Uterus (tissue), 4 donors: ENCODE measurements around the gene CACNA1D. TPM values are rescaled to one million over a fixed set of nuclear protein-coding genes. Genes with fewer than 3 reads are reported as not detected.

Experiments used
- DNase-seq, 2 donors: peaks; one replicate each; pipeline ENCODE4 v3.0.0-alpha.2; 2019 to 2020
- H3K27ac ChIP-seq, 2 donors: fragments of 200-600 bp; sonication (generic); 1 replicate in 1 of 2; 2 replicates in 1 of 2; pipeline ENCODE4 v1.5.1; 2016 to 2018
- H3K27me3 ChIP-seq, 2 donors: fragments of 200-600 bp; sonication (generic); one replicate each; pipeline ENCODE4 v1.5.1; 2018 to 2019; ENCODE audit warnings: control low read depth in 1 of 2
- H3K36me3 ChIP-seq, 2 donors: fragments of 200-600 bp; sonication (generic); one replicate each; pipeline ENCODE4 v1.5.1; 2019; ENCODE audit warnings: control low read depth in 1 of 2
- H3K4me1 ChIP-seq, 2 donors: fragments of 200-600 bp; sonication (generic); one replicate each; pipeline ENCODE4 v1.5.1; 2018 to 2019; ENCODE audit warnings: control low read depth in 1 of 2
- H3K4me3 ChIP-seq, 2 donors: fragments of 200-600 bp; sonication (generic); 1 replicate in 1 of 2; 2 replicates in 1 of 2; pipeline ENCODE4 v1.5.1; 2018 to 2019; ENCODE audit warnings: mild to moderate bottlenecking in 1 of 2
- H3K9me3 ChIP-seq, 2 donors: fragments of 200-600 bp; sonication (generic); one replicate each; pipeline ENCODE4 v1.5.1; 2019; ENCODE audit warnings: control low read depth in 1 of 2
- POLR2A ChIP-seq, 2 donors: fragments of 450-650 bp; IDR thresholded peaks; one replicate each; pipeline ENCODE4 v1.6.1; 2016; ENCODE audit warnings: antibody characterized with exemption in 2 of 2, mild to moderate bottlenecking in 1 of 2, moderate library complexity in 1 of 2
- intact Hi-C: fragments of 100-400 bp; cut with DNase I; formaldehyde crosslinking; loops from one replicate; pipeline ENCODE4 v1.15.1; 2023; ENCODE audit warnings: low total_unique reads
- total RNA-seq, 4 donors: library from RNA; depleted of rRNA in 3 of 4; stranded (reverse); fragments of >200 nt in 3 of 4; gene quantifications; one replicate each; pipeline versions ENCODE4 v1.1.0 to v1.2.4, GENCODE V29; 2014 to 2023
- TF ChIP-seq, protein P1 (sequence below), 4 experiments: fragments of 200-600 bp in 2 of 4; fragments of 450-650 bp in 2 of 4; sonication (generic) in 2 of 4; IDR thresholded peaks; one replicate each; pipeline ENCODE4 v1.5.1; 2016 to 2019; ENCODE audit warnings: antibody characterized with exemption in 4 of 4, mild to moderate bottlenecking in 2 of 4, moderate library complexity in 1 of 4
- donor health status: DM: yes; HTN: yes; CAD: no.

Gene CACNA1D
- total RNA-seq, 4 donors from 2014 or later = 0.88 to 97.5 (median 63.4) TPM

GRCh38 chr3:53544357-53544756 is 49.9 kb downstream of the CACNA1D start:
- intact Hi-C loops = no loop called here

GRCh38 chr3:53545310-53545995 is 51.0 kb downstream of the CACNA1D start:
- Histone ChIP-seq H3K4me3 (no peak overlapping the region), H3K4me1 (no peaks in the 10 kb centered on the region), H3K27ac (peak overlapping the region; percentile 64 to 72), H3K9me3 (no peaks in the 10 kb centered on the region), H3K27me3 (no peaks in the 10 kb centered on the region), H3K36me3 (no peaks in the 10 kb centered on the region)
- intact Hi-C loops = no loop called here
- peak; percentile 20 to 51 for DNase-seq
- TF ChIP-seq POLR2A (IDR thresholded peaks at IDR 0.05) = no peak
- TF ChIP-seq, protein P1, sequence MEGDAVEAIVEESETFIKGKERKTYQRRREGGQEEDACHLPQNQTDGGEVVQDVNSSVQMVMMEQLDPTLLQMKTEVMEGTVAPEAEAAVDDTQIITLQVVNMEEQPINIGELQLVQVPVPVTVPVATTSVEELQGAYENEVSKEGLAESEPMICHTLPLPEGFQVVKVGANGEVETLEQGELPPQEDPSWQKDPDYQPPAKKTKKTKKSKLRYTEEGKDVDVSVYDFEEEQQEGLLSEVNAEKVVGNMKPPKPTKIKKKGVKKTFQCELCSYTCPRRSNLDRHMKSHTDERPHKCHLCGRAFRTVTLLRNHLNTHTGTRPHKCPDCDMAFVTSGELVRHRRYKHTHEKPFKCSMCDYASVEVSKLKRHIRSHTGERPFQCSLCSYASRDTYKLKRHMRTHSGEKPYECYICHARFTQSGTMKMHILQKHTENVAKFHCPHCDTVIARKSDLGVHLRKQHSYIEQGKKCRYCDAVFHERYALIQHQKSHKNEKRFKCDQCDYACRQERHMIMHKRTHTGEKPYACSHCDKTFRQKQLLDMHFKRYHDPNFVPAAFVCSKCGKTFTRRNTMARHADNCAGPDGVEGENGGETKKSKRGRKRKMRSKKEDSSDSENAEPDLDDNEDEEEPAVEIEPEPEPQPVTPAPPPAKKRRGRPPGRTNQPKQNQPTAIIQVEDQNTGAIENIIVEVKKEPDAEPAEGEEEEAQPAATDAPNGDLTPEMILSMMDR (IDR thresholded peaks at IDR 0.05) = no peak

More at GRCh38 chr3:53544357-53544756, 49.9 kb downstream of the CACNA1D start:
- no peak for DNase-seq
- H3K27ac ChIP-seq = peak overlapping the region in 1 of 2 donors; percentile 64
- H3K4me3 ChIP-seq = no peak overlapping the region
- no peaks in the 10 kb centered on the region for H3K27me3 ChIP-seq
- no peak for TF ChIP-seq POLR2A (IDR thresholded peaks at IDR 0.05)
- TF ChIP-seq, protein P1 (IDR thresholded peaks at IDR 0.05) = no peak
- H3K4me1 ChIP-seq = no peaks in the 10 kb centered on the region
- no peaks in the 10 kb centered on the region for H3K9me3 ChIP-seq
- H3K36me3 ChIP-seq = no peaks in the 10 kb centered on the region

DNA sequence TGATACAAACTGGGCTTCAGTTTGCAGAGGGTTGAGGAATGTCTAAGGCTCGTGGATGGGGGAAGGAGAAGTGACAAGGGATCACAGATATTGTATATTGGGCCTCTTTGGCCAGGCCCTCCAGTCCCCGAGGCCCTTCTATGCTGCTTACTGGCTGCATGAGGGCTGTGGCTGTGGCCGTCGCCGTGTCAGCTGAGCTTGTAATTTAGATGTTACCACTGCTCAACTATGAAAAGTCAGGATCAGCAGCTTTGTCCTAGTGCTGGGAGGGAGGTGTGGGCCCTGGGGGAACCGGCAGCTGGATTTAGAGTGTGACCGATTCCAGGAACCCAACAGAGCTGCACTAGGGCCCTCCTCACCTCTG is 51.6 kb downstream of the CACNA1D start:
- no peak for TF ChIP-seq POLR2A (IDR thresholded peaks at IDR 0.05)
- intact Hi-C loops = no loop called here
- no peaks in the 10 kb centered on the region for H3K36me3 ChIP-seq
- no peak overlapping the region for H3K4me3 ChIP-seq
- no peaks in the 10 kb centered on the region for H3K4me1 ChIP-seq
- peak overlapping the region; percentile 64 to 72 for H3K27ac ChIP-seq
- no peaks in the 10 kb centered on the region for H3K9me3 ChIP-seq
- DNase-seq = no peak
- no peaks in the 10 kb centered on the region for H3K27me3 ChIP-seq

- H3K9me3 ChIP-seq = no peaks in the 10 kb centered on the region
- no peaks in the 10 kb centered on the region for H3K36me3 ChIP-seq
- H3K4me3 ChIP-seq = no peak overlapping the region
- intact Hi-C loops = no loop called here
- H3K4me1 ChIP-seq = no peaks in the 10 kb centered on the region
- no peaks in the 10 kb centered on the region for H3K27me3 ChIP-seq
- H3K27ac ChIP-seq = no peak overlapping the region
- no peak for TF ChIP-seq POLR2A (IDR thresholded peaks at IDR 0.05)
- DNase-seq = no peak
Observed at GRCh38 chr3:53547327-53547726, 52.9 kb downstream of the CACNA1D start.

- no peaks in the 10 kb centered on the region for H3K4me1 ChIP-seq
- H3K4me3 ChIP-seq = no peak overlapping the region
- TF ChIP-seq POLR2A (IDR thresholded peaks at IDR 0.05) = no peak
- TF ChIP-seq, protein P1 (IDR thresholded peaks at IDR 0.05) = no peak
- no peaks in the 10 kb centered on the region for H3K36me3 ChIP-seq
- H3K9me3 ChIP-seq = no peaks in the 10 kb centered on the region
- intact Hi-C loops = no loop called here
- H3K27ac ChIP-seq = no peak overlapping the region
- no peak for DNase-seq
- H3K27me3 ChIP-seq = no peaks in the 10 kb centered on the region
Observed at GRCh38 chr3:53550005-53550620, 55.7 kb downstream of the CACNA1D start.

DNA sequence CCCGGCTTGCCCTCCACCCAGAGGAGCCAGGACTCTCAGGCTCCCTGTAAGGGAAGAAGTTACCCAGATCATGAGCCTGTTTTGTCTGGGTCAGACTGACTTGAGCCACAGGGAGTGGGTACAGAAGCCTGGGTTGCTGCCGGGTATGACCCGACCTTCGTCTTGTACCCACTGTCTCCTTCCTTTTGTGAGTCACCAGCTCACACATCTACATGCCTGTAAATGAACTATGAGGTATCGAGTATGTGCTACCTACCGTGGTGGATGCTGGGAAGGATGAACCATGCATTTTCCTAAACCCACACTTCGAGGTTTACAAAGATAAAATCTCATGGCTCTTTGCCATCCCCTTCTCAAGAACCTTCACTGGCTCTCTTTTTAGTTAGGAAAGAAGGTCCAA is 56.9 kb downstream of the CACNA1D start:
- Histone ChIP-seq H3K27ac (no peak overlapping the region), H3K4me1 (no peaks in the 10 kb centered on the region), H3K27me3 (no peaks in the 10 kb centered on the region), H3K9me3 (no peaks in the 10 kb centered on the region), H3K4me3 (no peak overlapping the region), H3K36me3 (no peaks in the 10 kb centered on the region)
- no peak for DNase-seq
- intact Hi-C loops = no loop called here
- TF ChIP-seq POLR2A (IDR thresholded peaks at IDR 0.05) = no peak
